ENCODE measurements around the gene TFDP3. TPM values are rescaled to one million over a fixed set of nuclear protein-coding genes. Genes with fewer than 3 reads are reported as not detected.

The TFDP3 gene
- total and polyA plus RNA-seq, 2 of the 13 experiments (the other 11 are each of a cell fraction or from before 2014, with no cell fraction given) = not detected

- in situ Hi-C loops (cut with HindIII; ENCODE audit: extremely low pct_ligation_motif_present, low pct_unique_long_range_greater_than_20kb) (loop anchor here (25.0 kb wide), 1 partner anchor 440 kb away; no protein-coding TSS in a partner anchor), intact Hi-C loops (cut with micrococcal nuclease; ENCODE audit: unreplicated experiment) (no loop called here)
- CTCF ChIA-PET (ENCODE audit: low intra/inter-chr PET ratio, low total read pairs) = no interaction called here
Measured at GRCh38 chrX:133177202-133177601, 41.0 kb downstream of the TFDP3 start.

More at GRCh38 chrX:133177202-133177601, 41.0 kb downstream of the TFDP3 start:
- Histone ChIP-seq H3K79me2 (ENCODE audit: insufficient read depth, low read length) (no peaks in the 10 kb centered on the region), H3K4me1 (ENCODE audit: insufficient read depth, low read length) (0 out of 2 replicates have a peak, but pooled peaks cover 10% of the 10 kb centered on the region), H2AFZ (ENCODE audit: low read length) (no peak overlapping the region), H3K36me3 (replicated peaks in 1 of 2; ENCODE audit: control insufficient read depth in 1 of 2, insufficient read depth in 2 of 2, low read length in 2 of 2) (no peaks in the 10 kb centered on the region), H3K27me3 (ENCODE audit: control insufficient read depth in 1 of 2, insufficient read depth in 2 of 2, low read length in 2 of 2) (no peaks in the 10 kb centered on the region), H3K9ac (ENCODE audit: insufficient read depth, low read depth, low read length) (no peak overlapping the region), H3K9me3 (ENCODE audit: low read length) (no peaks in the 10 kb centered on the region), H3K4me3 (replicated peaks in 1 of 3; ENCODE audit: insufficient read depth in 1 of 3, low read depth in 2 of 3, low read length in 3 of 3) (no peak overlapping the region), H3K4me2 (ENCODE audit: low read depth, low read length) (no peak overlapping the region), H3K27ac (ENCODE audit: extremely low read length, insufficient read depth, low read length) (no peak overlapping the region), H4K20me1 (ENCODE audit: insufficient read depth, low read length) (no peaks in the 10 kb centered on the region)
- no peak for DNase-seq (ENCODE audit: low spot score)
- POLR2A ChIA-PET = no interaction called here
- ATAC-seq = no peak
- TF ChIP-seq HNF4A (CRISPR knock-in tag; IDR thresholded peaks at IDR 0.05) (no peak), GATAD1 (CRISPR knock-in tag; IDR thresholded peaks at IDR 0.05) (no peak), ZSCAN21 (CRISPR knock-in tag; IDR thresholded peaks at IDR 0.05; ENCODE audit: borderline replicate concordance) (no peak), ZBTB42 (CRISPR knock-in tag; IDR thresholded peaks at IDR 0.05) (no peak), ETV6 (CRISPR knock-in tag; conservative IDR thresholded peaks at IDR 0.05) (no peak), KDM3A (CRISPR knock-in tag; IDR thresholded peaks at IDR 0.05; ENCODE audit: low read depth) (no peak), GABPB1 (CRISPR knock-in tag; IDR thresholded peaks at IDR 0.05) (no peak), IRF2 (CRISPR knock-in tag; IDR thresholded peaks at IDR 0.05) (no peak), ZNF367 (CRISPR knock-in tag; IDR thresholded peaks at IDR 0.05; ENCODE audit: borderline replicate concordance) (no peak), ZNF558 (CRISPR knock-in tag; IDR thresholded peaks at IDR 0.05; ENCODE audit: borderline replicate concordance) (no peak), ZNF780A (CRISPR knock-in tag; IDR thresholded peaks at IDR 0.05) (no peak), ZFP37 (CRISPR knock-in tag; IDR thresholded peaks at IDR 0.05; ENCODE audit: borderline replicate concordance) (no peak), ZIK1 (CRISPR knock-in tag; IDR thresholded peaks at IDR 0.05; ENCODE audit: borderline replicate concordance, low read depth) (no peak), BORCS8-MEF2B (CRISPR knock-in tag; IDR thresholded peaks at IDR 0.05) (no peak), SRY (CRISPR knock-in tag; IDR thresholded peaks at IDR 0.05) (no peak), ARNT2 (CRISPR knock-in tag; IDR thresholded peaks at IDR 0.05; ENCODE audit: low read depth) (no peak), NR2F2 (IDR thresholded peaks at IDR 0.05; ENCODE audit: borderline replicate concordance, low read depth) (no peak), BCL3 (CRISPR knock-in tag; IDR thresholded peaks at IDR 0.05) (no peak), HOXA7 (CRISPR knock-in tag; IDR thresholded peaks at IDR 0.05) (no peak)
- FAIRE-seq = no peak
- BruUV-seq (replicated peaks) = no TSS peak
- 0% methylated on average over 2 of the region's 2 CpGs for WGBS (ENCODE audit: low lambda C conversion rate)

Measured in HepG2 (cell line).